Measurements from ENCODE around the gene NKG7. TPM values are rescaled to one million over a fixed set of nuclear protein-coding genes. Genes with fewer than 3 reads are reported as not detected.
A peak's percentile ranks its signal among the peaks of the same experiment; 100 is the strongest.

Gene NKG7
- total and polyA plus RNA-seq, 2 of the 13 experiments (the other 11 are each of a cell fraction or from before 2014, with no cell fraction given) = 0.40 TPM; not detected in 1

DNA sequence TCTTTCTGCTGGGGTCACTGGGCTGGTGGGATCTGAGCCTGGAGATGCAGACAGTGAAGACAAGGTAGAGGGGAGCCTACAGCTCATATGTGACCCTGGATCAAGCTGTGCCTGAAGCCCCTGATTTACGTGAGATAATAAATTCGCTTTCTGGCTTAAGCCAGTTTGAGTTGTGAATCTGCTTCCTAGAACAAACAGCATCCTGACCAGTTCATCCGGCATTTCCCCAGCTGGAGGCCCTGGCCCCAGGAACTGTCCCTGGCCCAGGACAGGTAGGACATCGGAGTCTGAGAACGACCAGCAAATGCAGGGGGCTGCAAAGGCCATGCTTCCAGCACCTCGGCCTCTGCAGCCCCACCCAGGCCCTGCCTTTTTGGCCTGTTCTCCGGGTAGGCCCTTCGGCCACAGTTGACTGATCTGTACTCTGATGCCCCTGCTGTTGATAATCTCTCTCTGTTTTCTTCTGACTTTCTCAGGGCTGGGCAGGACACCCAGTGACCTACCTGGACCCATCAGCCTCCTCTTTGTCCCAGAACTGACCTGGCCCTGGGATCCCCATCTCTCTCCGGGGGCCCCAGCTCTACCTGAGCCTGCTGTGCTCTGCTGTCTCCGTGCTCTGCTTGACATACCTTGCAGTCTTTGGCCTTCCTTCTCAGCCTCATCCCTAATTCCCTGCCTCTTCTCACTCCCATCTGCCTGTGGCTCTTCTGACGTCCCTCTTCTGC lies 21.0 kb downstream of the NKG7 start (continued):
- TF ChIP-seq THAP11 (CRISPR knock-in tag; IDR thresholded peaks at IDR 0.05) (no peak), ZNF12 (CRISPR knock-in tag; IDR thresholded peaks at IDR 0.05) (no peak), ZNF761 (CRISPR knock-in tag; conservative IDR thresholded peaks at IDR 0.05) (no peak), SOX13 (IDR thresholded peaks at IDR 0.05) (no peak), SOX13 (CRISPR knock-in tag; conservative IDR thresholded peaks at IDR 0.05 in 1 of 2, IDR thresholded peaks at IDR 0.05 in 1 of 2) (no peak), ZFY (CRISPR knock-in tag; IDR thresholded peaks at IDR 0.05) (peak; percentile 17; the same call in 1 of the 2 replicates), GTF2F1 (IDR thresholded peaks at IDR 0.05; ENCODE audit: low read length) (no peak), NFKB2 (CRISPR knock-in tag; IDR thresholded peaks at IDR 0.05; ENCODE audit: borderline replicate concordance) (no peak), ZBTB3 (CRISPR knock-in tag; IDR thresholded peaks at IDR 0.05; ENCODE audit: borderline replicate concordance, low read depth) (no peak), RBFOX2 (IDR thresholded peaks at IDR 0.05; ENCODE audit: low read depth, low read length) (peak; percentile 88), LCORL (IDR thresholded peaks at IDR 0.05) (no peak), LCORL (CRISPR knock-in tag; IDR thresholded peaks at IDR 0.05) (0 out of 2 replicates have a peak, but pooled peaks have one; percentile 24), ZNF432 (CRISPR knock-in tag; IDR thresholded peaks at IDR 0.05; ENCODE audit: borderline replicate concordance) (no peak), ZEB1 (IDR thresholded peaks at IDR 0.05; ENCODE audit: insufficient replicate concordance, low read depth) (no peak), ELF1 (CRISPR knock-in tag; IDR thresholded peaks at IDR 0.05) (no peak), U2AF2 (IDR thresholded peaks at IDR 0.05; ENCODE audit: low read depth, low read length) (no peak), MED1 (CRISPR knock-in tag; IDR thresholded peaks at IDR 0.05) (no peak), ZFP1 (CRISPR knock-in tag; IDR thresholded peaks at IDR 0.05) (no peak), ZBTB1 (CRISPR knock-in tag; IDR thresholded peaks at IDR 0.05; ENCODE audit: borderline replicate concordance) (no peak), SSRP1 (CRISPR knock-in tag; IDR thresholded peaks at IDR 0.05) (no peak; the same call in 1 of the 2 replicates), SRY (CRISPR knock-in tag; IDR thresholded peaks at IDR 0.05) (0 out of 2 replicates have a peak, but pooled peaks have one; percentile 23), ZNF704 (CRISPR knock-in tag; IDR thresholded peaks at IDR 0.05; ENCODE audit: borderline replicate concordance) (no peak), MXD3 (CRISPR knock-in tag; IDR thresholded peaks at IDR 0.05) (no peak), HOXD1 (CRISPR knock-in tag; IDR thresholded peaks at IDR 0.05) (no peak), GATAD1 (CRISPR knock-in tag; IDR thresholded peaks at IDR 0.05) (no peak), SMAD1 (CRISPR knock-in tag; IDR thresholded peaks at IDR 0.05; ENCODE audit: borderline replicate concordance, low read depth) (no peak)
- TF ChIP-seq, protein P1, sequence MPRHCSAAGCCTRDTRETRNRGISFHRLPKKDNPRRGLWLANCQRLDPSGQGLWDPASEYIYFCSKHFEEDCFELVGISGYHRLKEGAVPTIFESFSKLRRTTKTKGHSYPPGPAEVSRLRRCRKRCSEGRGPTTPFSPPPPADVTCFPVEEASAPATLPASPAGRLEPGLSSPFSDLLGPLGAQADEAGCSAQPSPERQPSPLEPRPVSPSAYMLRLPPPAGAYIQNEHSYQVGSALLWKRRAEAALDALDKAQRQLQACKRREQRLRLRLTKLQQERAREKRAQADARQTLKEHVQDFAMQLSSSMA (CRISPR knock-in tag; IDR thresholded peaks at IDR 0.05) = 0 out of 2 replicates have a peak, but pooled peaks have one; percentile 48
- TF ChIP-seq, protein P2, sequence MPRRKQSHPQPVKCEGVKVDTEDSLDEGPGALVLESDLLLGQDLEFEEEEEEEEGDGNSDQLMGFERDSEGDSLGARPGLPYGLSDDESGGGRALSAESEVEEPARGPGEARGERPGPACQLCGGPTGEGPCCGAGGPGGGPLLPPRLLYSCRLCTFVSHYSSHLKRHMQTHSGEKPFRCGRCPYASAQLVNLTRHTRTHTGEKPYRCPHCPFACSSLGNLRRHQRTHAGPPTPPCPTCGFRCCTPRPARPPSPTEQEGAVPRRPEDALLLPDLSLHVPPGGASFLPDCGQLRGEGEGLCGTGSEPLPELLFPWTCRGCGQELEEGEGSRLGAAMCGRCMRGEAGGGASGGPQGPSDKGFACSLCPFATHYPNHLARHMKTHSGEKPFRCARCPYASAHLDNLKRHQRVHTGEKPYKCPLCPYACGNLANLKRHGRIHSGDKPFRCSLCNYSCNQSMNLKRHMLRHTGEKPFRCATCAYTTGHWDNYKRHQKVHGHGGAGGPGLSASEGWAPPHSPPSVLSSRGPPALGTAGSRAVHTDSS (CRISPR knock-in tag; conservative IDR thresholded peaks at IDR 0.05) = no peak
- TF ChIP-seq, protein P3, sequence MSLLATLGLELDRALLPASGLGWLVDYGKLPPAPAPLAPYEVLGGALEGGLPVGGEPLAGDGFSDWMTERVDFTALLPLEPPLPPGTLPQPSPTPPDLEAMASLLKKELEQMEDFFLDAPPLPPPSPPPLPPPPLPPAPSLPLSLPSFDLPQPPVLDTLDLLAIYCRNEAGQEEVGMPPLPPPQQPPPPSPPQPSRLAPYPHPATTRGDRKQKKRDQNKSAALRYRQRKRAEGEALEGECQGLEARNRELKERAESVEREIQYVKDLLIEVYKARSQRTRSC (CRISPR knock-in tag; IDR thresholded peaks at IDR 0.05; ENCODE audit: low read depth) = no peak

All from HepG2 (cell line).